A549 (cell line): Measurements from ENCODE around the gene MRPL42. TPM values are rescaled to one million over a fixed set of nuclear protein-coding genes. Genes with fewer than 3 reads are reported as not detected.

ENCODE experiments used
- ATAC-seq, 2 experiments: fragments of 200-7000 bp in 1 of 2; fragments of >200 bp in 1 of 2; cut with Nextera tagmentation in 1 of 2; cut with Tn5 transposase in 1 of 2; 3 replicates each; pipeline versions ENCODE4 v1.8.0 to v1.9.1; 2018 to 2020; ENCODE audit warnings: mild to moderate bottlenecking in 1 of 2, moderate library complexity in 1 of 2
- CTCF ChIA-PET: fragments of 300-600 bp; sonication (Branson Sonifier 250); formaldehyde crosslinking; extraction: SDS; loops from one replicate; lab custom pipeline; 2021; ENCODE audit warnings: antibody characterized with exemption, inconsistent platforms; lab: Yijun Ruan, JAX
- POLR2A ChIA-PET: fragments of 350-600 bp; formaldehyde crosslinking; extraction: SDS; loops from one replicate; lab custom pipeline; 2021; ENCODE audit warnings: antibody characterized with exemption, inconsistent platforms; lab: Yijun Ruan, JAX
- DNase-seq, 2 experiments: peaks; one replicate each; pipeline versions ENCODE4 v3.0.0 to v3.0.0-alpha.2; 2011 to 2016; ENCODE audit warnings: low read depth in 1 of 2, low spot score in 1 of 2
- FAIRE-seq: peaks from 2 replicates; lab custom pipeline; 2011; peaks lifted over from hg19 to GRCh38; lab: Jason Lieb, UNC
- H3K27ac ChIP-seq, 2 experiments: fragments of >200 bp; sonication (Bioruptor Twin); formaldehyde crosslinking; 3 replicates each; pipeline ENCODE4 v1.5.1; 2016 to 2017
- H3K4me1 ChIP-seq: fragments of >200 bp; sonication (Bioruptor Twin); formaldehyde crosslinking; 3 replicates; pipeline ENCODE4 v1.6.1; 2016
- H3K4me2 ChIP-seq: fragments of >200 bp; sonication (Bioruptor Twin); formaldehyde crosslinking; 3 replicates; pipeline ENCODE4 v1.6.1; 2016
- H3K4me3 ChIP-seq: fragments of >200 bp; sonication (Bioruptor Twin); formaldehyde crosslinking; 3 replicates; pipeline ENCODE4 v1.5.1; 2016
- H3K9me3 ChIP-seq: fragments of >200 bp; sonication (Bioruptor Twin); formaldehyde crosslinking; 3 replicates; pipeline ENCODE4 v1.6.1; 2016
- BCL3 ChIP-seq: fragments of >200 bp; sonication (Bioruptor Twin); formaldehyde crosslinking; IDR thresholded peaks from 3 replicates; pipeline ENCODE4 v1.6.1; 2016
- BHLHE40 ChIP-seq: IDR thresholded peaks from 2 replicates; pipeline ENCODE4 v1.6.1; 2012; ENCODE audit warnings: low read depth, low read length, inconsistent platforms
- CBX2 ChIP-seq: fragments of 200-600 bp; sonication (generic); IDR thresholded peaks from 2 replicates; pipeline ENCODE4 v1.6.1; 2016; ENCODE audit warnings: low read depth, mild to moderate bottlenecking, borderline replicate concordance
- CBX8 ChIP-seq: fragments of 200-600 bp; sonication (generic); IDR thresholded peaks from 2 replicates; pipeline ENCODE4 v1.6.1; 2016
- CEBPB ChIP-seq, 2 experiments: fragments of >200 bp in 1 of 2; sonication (Bioruptor Twin) in 1 of 2; formaldehyde crosslinking in 1 of 2; IDR thresholded peaks; 2 replicates each; pipeline ENCODE4 v1.6.1; 2012 to 2016
- CHD4 ChIP-seq: fragments of 200-600 bp; sonication (generic); IDR thresholded peaks from 2 replicates; pipeline ENCODE4 v1.6.1; 2016; ENCODE audit warnings: antibody characterized with exemption, mild to moderate bottlenecking, borderline replicate concordance
- EHMT2 ChIP-seq: fragments of 200-600 bp; sonication (generic); IDR thresholded peaks from 2 replicates; pipeline ENCODE4 v1.6.1; 2016; ENCODE audit warnings: antibody characterized with exemption, low read depth, mild to moderate bottlenecking, moderate library complexity
- ELK1 ChIP-seq: fragments of 150-350 bp; IDR thresholded peaks from 2 replicates; pipeline ENCODE4 v1.6.1; 2014; ENCODE audit warnings: low read depth, mild to moderate bottlenecking, low read length
- FOSL2 ChIP-seq, 2 experiments: fragments of 450-650 bp in 1 of 2; fragments of >200 bp in 1 of 2; sonication (Bioruptor Twin) in 1 of 2; formaldehyde crosslinking; IDR thresholded peaks; 2 replicates each; pipeline versions ENCODE4 v1.5.0 to v1.6.1; 2016 to 2020; ENCODE audit warnings: mild to moderate bottlenecking in 1 of 2, moderate library complexity in 1 of 2
- GATA3 ChIP-seq: IDR thresholded peaks from 2 replicates; pipeline ENCODE4 v1.6.1; 2012; ENCODE audit warnings: borderline replicate concordance
- HEYL ChIP-seq: fragments of 250-450 bp; sonication (Bioruptor Pico); IDR thresholded peaks from 2 replicates; pipeline ENCODE4 v1.8.0; 2021; ENCODE audit warnings: mild to moderate bottlenecking, moderate library complexity
- HMGXB4 ChIP-seq: fragments of 250-450 bp; sonication (Bioruptor Pico); IDR thresholded peaks from 2 replicates; pipeline ENCODE4 v1.5.0; 2021; ENCODE audit warnings: mild to moderate bottlenecking, moderate library complexity, borderline replicate concordance
- HOXA7 ChIP-seq: fragments of 250-450 bp; sonication (Bioruptor Pico); IDR thresholded peaks from 2 replicates; pipeline ENCODE4 v1.5.0; 2020; ENCODE audit warnings: mild to moderate bottlenecking, moderate library complexity
- HOXB5 ChIP-seq: fragments of 250-450 bp; sonication (Bioruptor Pico); IDR thresholded peaks from 2 replicates; pipeline ENCODE4 v1.5.0; 2020; ENCODE audit warnings: mild to moderate bottlenecking, moderate library complexity
- JUNB ChIP-seq: fragments of >200 bp; sonication (Bioruptor Twin); formaldehyde crosslinking; IDR thresholded peaks from 2 replicates; pipeline ENCODE4 v1.6.1; 2016
- KDM1A ChIP-seq: fragments of 200-600 bp; sonication (generic); IDR thresholded peaks from 2 replicates; pipeline ENCODE4 v1.6.1; 2016; ENCODE audit warnings: low read depth, mild to moderate bottlenecking
- KDM5A ChIP-seq: fragments of 200-600 bp; sonication (generic); IDR thresholded peaks from 2 replicates; pipeline ENCODE4 v1.6.1; 2016; ENCODE audit warnings: antibody characterized with exemption, mild to moderate bottlenecking
- MAFK ChIP-seq: fragments of 450-650 bp; IDR thresholded peaks from 2 replicates; pipeline ENCODE4 v1.6.1; 2014; ENCODE audit not compliant: partially characterized antibody
- MYC ChIP-seq: IDR thresholded peaks from 2 replicates; pipeline ENCODE4 v1.6.1; 2012; ENCODE audit warnings: mild to moderate bottlenecking, inconsistent platforms, low read length, improper control_type of control experiment, borderline replicate concordance
- NPAS2 ChIP-seq: fragments of 250-450 bp; sonication (Bioruptor Pico); IDR thresholded peaks from 2 replicates; pipeline ENCODE4 v1.8.0; 2022; ENCODE audit warnings: mild to moderate bottlenecking, moderate library complexity, borderline replicate concordance
- PBX3 ChIP-seq: IDR thresholded peaks from 2 replicates; pipeline ENCODE4 v1.6.1; 2012
- ZFP36 ChIP-seq: fragments of 450-650 bp; IDR thresholded peaks from 2 replicates; pipeline ENCODE4 v1.6.1; 2014; ENCODE audit warnings: borderline replicate concordance; ENCODE audit not compliant: partially characterized antibody
- ZSCAN20 ChIP-seq: fragments of 250-450 bp; sonication (Bioruptor Pico); IDR thresholded peaks from 2 replicates; pipeline ENCODE4 v1.8.0; 2022; ENCODE audit warnings: mild to moderate bottlenecking, moderate library complexity
- WGBS: methylation state at CpG from one replicate; pipeline ENCODE4 v1.1.6; 2017; ENCODE audit errors: missing lambda C conversion rate; 5-methylcytosine and 5-hydroxymethylcytosine counted together
- polyA plus RNA-seq, 4 experiments: library from polyadenylated mRNA; depleted of rRNA in 3 of 4; stranded (reverse); fragments of >200 nt; fragmentation: RNase III in 1 of 4; extraction: RNeasy Plus Mini Kit Qiagen cat#74134 plus additional on column Dnase treatment in 1 of 4; gene quantifications; 2 replicates in 3 of 4; 3 replicates in 1 of 4; pipeline ENCODE4 v1.2.3, GENCODE V29; 2011 to 2017
- TF ChIP-seq, protein P1 (sequence below): IDR thresholded peaks from 2 replicates; pipeline ENCODE4 v1.6.1; 2012
- TF ChIP-seq, protein P2 (sequence below): fragments of 200-600 bp; sonication (generic); IDR thresholded peaks from 2 replicates; pipeline ENCODE4 v1.6.1; 2016; ENCODE audit warnings: antibody characterized with exemption, mild to moderate bottlenecking, moderate library complexity
- TF ChIP-seq, protein P3 (sequence below): fragments of >200 bp; sonication (Bioruptor Twin); formaldehyde crosslinking; IDR thresholded peaks from 3 replicates; pipeline ENCODE4 v1.5.1; 2016

The MRPL42 gene
- polyA plus RNA-seq, 2 of the 4 experiments (the other 2 are of a cell fraction) = 73.6 to 201 TPM

- CTCF ChIA-PET = interaction anchor here (0.6 to 8.1 kb wide), 8 partner anchors 11 to 587 kb away, joined by 3 to 76 read pairs (median 4); no protein-coding TSS in a partner anchor
- H3K4me3 ChIP-seq = no peak overlapping the region
- no peak overlapping the region for H3K4me2 ChIP-seq
- H3K4me1 ChIP-seq = peaks cover 14% of the 10 kb centered on the region; the same call in 1 of the 3 replicates
- no peak for FAIRE-seq
- WGBS = 68% methylated on average over 5 of the region's 5 CpGs
- POLR2A ChIA-PET = no interaction called here
- DNase-seq = no peak
- no peak overlapping the region for H3K27ac ChIP-seq
- H3K9me3 ChIP-seq = no peaks in the 10 kb centered on the region
- ATAC-seq = peak; percentile 30 to 68; a peak in 3 of 6 replicates
- TF ChIP-seq FOSL2 (IDR thresholded peaks at IDR 0.05) = no peak
- TF ChIP-seq FOSL2 (CRISPR knock-in tag; IDR thresholded peaks at IDR 0.05) = peak; percentile 56
- no peak for TF ChIP-seq CEBPB (IDR thresholded peaks at IDR 0.05)
- no peak for TF ChIP-seq HEYL (CRISPR knock-in tag)
- peak; percentile 71 for TF ChIP-seq MAFK
- TF ChIP-seq JUNB = peak; percentile 36; the same call in 1 of the 2 replicates
- TF ChIP-seq, protein P1, sequence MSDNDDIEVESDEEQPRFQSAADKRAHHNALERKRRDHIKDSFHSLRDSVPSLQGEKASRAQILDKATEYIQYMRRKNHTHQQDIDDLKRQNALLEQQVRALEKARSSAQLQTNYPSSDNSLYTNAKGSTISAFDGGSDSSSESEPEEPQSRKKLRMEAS = no peak
- no peak for TF ChIP-seq ZSCAN20 (CRISPR knock-in tag)
- no peak for TF ChIP-seq HOXA7
- TF ChIP-seq ZFP36 = no peak
- no peak for TF ChIP-seq ELK1
- TF ChIP-seq BCL3 = no peak
- TF ChIP-seq KDM5A = no peak
- no peak for TF ChIP-seq HOXB5 (CRISPR knock-in tag)
These were observed 47.5 kb downstream of the MRPL42 start for GRCh38 chr12:93514853-93515252.

GRCh38 chr12:93518725-93519124, 51.4 kb downstream of the MRPL42 start:
- peaks cover 16% of the 10 kb centered on the region for H3K4me1 ChIP-seq
- ChIA-PET POLR2A (no interaction called here), CTCF (interaction anchor here (1.3 to 8.1 kb wide), 3 partner anchors 15 to 583 kb away, joined by 8 to 76 read pairs (median 61); no protein-coding TSS in a partner anchor)
- 0 out of 6 replicates have a peak overlapping the region, but pooled peaks of 1 of the 2 experiments have one; percentile 21 for H3K27ac ChIP-seq
- no peak overlapping the region for H3K4me3 ChIP-seq
- WGBS = 73% methylated on average over 5 of the region's 5 CpGs
- DNase-seq = peak in 1 of 2 experiments; percentile 19
- no peaks in the 10 kb centered on the region for H3K9me3 ChIP-seq
- no peak for FAIRE-seq
- no peak overlapping the region for H3K4me2 ChIP-seq
- ATAC-seq = peak in 1 of 2 experiments; percentile 49; a peak in 3 of 6 replicates
- TF ChIP-seq PBX3 = no peak
- TF ChIP-seq, protein P2, sequence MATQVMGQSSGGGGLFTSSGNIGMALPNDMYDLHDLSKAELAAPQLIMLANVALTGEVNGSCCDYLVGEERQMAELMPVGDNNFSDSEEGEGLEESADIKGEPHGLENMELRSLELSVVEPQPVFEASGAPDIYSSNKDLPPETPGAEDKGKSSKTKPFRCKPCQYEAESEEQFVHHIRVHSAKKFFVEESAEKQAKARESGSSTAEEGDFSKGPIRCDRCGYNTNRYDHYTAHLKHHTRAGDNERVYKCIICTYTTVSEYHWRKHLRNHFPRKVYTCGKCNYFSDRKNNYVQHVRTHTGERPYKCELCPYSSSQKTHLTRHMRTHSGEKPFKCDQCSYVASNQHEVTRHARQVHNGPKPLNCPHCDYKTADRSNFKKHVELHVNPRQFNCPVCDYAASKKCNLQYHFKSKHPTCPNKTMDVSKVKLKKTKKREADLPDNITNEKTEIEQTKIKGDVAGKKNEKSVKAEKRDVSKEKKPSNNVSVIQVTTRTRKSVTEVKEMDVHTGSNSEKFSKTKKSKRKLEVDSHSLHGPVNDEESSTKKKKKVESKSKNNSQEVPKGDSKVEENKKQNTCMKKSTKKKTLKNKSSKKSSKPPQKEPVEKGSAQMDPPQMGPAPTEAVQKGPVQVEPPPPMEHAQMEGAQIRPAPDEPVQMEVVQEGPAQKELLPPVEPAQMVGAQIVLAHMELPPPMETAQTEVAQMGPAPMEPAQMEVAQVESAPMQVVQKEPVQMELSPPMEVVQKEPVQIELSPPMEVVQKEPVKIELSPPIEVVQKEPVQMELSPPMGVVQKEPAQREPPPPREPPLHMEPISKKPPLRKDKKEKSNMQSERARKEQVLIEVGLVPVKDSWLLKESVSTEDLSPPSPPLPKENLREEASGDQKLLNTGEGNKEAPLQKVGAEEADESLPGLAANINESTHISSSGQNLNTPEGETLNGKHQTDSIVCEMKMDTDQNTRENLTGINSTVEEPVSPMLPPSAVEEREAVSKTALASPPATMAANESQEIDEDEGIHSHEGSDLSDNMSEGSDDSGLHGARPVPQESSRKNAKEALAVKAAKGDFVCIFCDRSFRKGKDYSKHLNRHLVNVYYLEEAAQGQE = no peak
- TF ChIP-seq, protein P3, sequence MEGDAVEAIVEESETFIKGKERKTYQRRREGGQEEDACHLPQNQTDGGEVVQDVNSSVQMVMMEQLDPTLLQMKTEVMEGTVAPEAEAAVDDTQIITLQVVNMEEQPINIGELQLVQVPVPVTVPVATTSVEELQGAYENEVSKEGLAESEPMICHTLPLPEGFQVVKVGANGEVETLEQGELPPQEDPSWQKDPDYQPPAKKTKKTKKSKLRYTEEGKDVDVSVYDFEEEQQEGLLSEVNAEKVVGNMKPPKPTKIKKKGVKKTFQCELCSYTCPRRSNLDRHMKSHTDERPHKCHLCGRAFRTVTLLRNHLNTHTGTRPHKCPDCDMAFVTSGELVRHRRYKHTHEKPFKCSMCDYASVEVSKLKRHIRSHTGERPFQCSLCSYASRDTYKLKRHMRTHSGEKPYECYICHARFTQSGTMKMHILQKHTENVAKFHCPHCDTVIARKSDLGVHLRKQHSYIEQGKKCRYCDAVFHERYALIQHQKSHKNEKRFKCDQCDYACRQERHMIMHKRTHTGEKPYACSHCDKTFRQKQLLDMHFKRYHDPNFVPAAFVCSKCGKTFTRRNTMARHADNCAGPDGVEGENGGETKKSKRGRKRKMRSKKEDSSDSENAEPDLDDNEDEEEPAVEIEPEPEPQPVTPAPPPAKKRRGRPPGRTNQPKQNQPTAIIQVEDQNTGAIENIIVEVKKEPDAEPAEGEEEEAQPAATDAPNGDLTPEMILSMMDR = no peak
- no peak for TF ChIP-seq HMGXB4 (CRISPR knock-in tag)
- no peak for TF ChIP-seq CBX8
- no peak for TF ChIP-seq EHMT2
- TF ChIP-seq CHD4 = no peak
- TF ChIP-seq NPAS2 (CRISPR knock-in tag) = no peak
- TF ChIP-seq BHLHE40 = no peak
- TF ChIP-seq FOSL2 (IDR thresholded peaks at IDR 0.05) = no peak
- no peak for TF ChIP-seq FOSL2 (CRISPR knock-in tag; IDR thresholded peaks at IDR 0.05)
- TF ChIP-seq KDM1A = no peak
- no peak for TF ChIP-seq GATA3
- TF ChIP-seq MYC = no peak
- no peak for TF ChIP-seq HOXA7
- TF ChIP-seq CBX2 = no peak
